IMR-90 (cell line): ENCODE results near the gene RND3. TPM values are rescaled to one million over a fixed set of nuclear protein-coding genes. Genes with fewer than 3 reads are reported as not detected.

Experiments used
- ATAC-seq: fragments of 200-7000 bp; cut with Tn5 transposase; 2 replicates; pipeline ENCODE4 v1.9.1; 2020; ENCODE audit warnings: low read depth, mild to moderate bottlenecking, moderate library complexity
- BruUV-seq: library from RNA; stranded (reverse); fragments of 400-500 nt; replicated peaks from 2 replicates; lab custom pipeline; 2021; lab: Mats Ljungman, UMichigan
- CTCF ChIA-PET: fragments of 300-600 bp; formaldehyde crosslinking; extraction: SDS; loops from one replicate; lab custom pipeline; 2021; ENCODE audit warnings: antibody characterized with exemption; lab: Yijun Ruan, JAX
- POLR2A ChIA-PET: fragments of 300-600 bp; sonication (Branson Sonifier 250); formaldehyde crosslinking; loops from one replicate; lab custom pipeline; 2022; ENCODE audit warnings: antibody characterized with exemption; ENCODE audit not compliant: unreplicated experiment; lab: Charles Lee
- DNase-seq: peaks from one replicate; pipeline ENCODE4 v3.0.0; 2013
- H2AFZ ChIP-seq: replicated peaks from 2 replicates; pipeline ENCODE3; 2013; ENCODE audit warnings: low read length, mild to moderate bottlenecking; ENCODE audit not compliant: poor library complexity
- H2AK5ac ChIP-seq: 2 replicates; pipeline ENCODE4 v1.6.1; 2013; ENCODE audit warnings: low read depth, low read length, inconsistent platforms
- H2AK9ac ChIP-seq: replicated peaks from 2 replicates; pipeline ENCODE3; 2013; ENCODE audit warnings: mild to moderate bottlenecking, low read depth, low read length, moderate library complexity; ENCODE audit not compliant: poor library complexity
- H2BK120ac ChIP-seq: 2 replicates; pipeline ENCODE4 v1.6.1; 2013; ENCODE audit warnings: low read depth, low read length, inconsistent platforms
- H2BK15ac ChIP-seq: 3 replicates; pipeline ENCODE4 v1.6.1; 2013; ENCODE audit warnings: low read depth, low read length, inconsistent platforms
- H2BK20ac ChIP-seq: 2 replicates; pipeline ENCODE4 v1.6.1; 2013; ENCODE audit warnings: low read depth, mild to moderate bottlenecking, inconsistent platforms, low read length, moderate library complexity
- H2BK5ac ChIP-seq: 2 replicates; pipeline ENCODE4 v1.6.1; 2013; ENCODE audit warnings: mild to moderate bottlenecking, low read depth, low read length, inconsistent platforms; ENCODE audit not compliant: poor library complexity, severe bottlenecking
- H3K14ac ChIP-seq: replicated peaks from 2 replicates; pipeline ENCODE4 v1.6.1; 2013; ENCODE audit warnings: low read depth, low read length, inconsistent platforms
- H3K18ac ChIP-seq: 2 replicates; pipeline ENCODE4 v1.6.1; 2013; ENCODE audit warnings: low read depth, low read length, control low read depth
- H3K23ac ChIP-seq: 2 replicates; pipeline ENCODE4 v1.6.1; 2013; ENCODE audit warnings: low read depth, low read length, inconsistent platforms
- H3K27ac ChIP-seq: 2 replicates; pipeline ENCODE4 v1.5.1; 2013; ENCODE audit warnings: mild to moderate bottlenecking, control low read depth, low read length; ENCODE audit not compliant: insufficient read depth
- H3K27me3 ChIP-seq: 2 replicates; pipeline ENCODE4 v1.6.1; 2013; ENCODE audit warnings: low read length; ENCODE audit not compliant: control insufficient read depth, insufficient read depth
- H3K36me3 ChIP-seq: 2 replicates; pipeline ENCODE4 v1.6.1; 2013; ENCODE audit warnings: low read length, mixed read lengths; ENCODE audit not compliant: control insufficient read depth, insufficient read depth
- H3K4ac ChIP-seq: 2 replicates; pipeline ENCODE4 v1.6.1; 2013; ENCODE audit warnings: low read depth, low read length, inconsistent platforms
- H3K4me1 ChIP-seq: 2 replicates; pipeline ENCODE4 v1.6.1; 2013; ENCODE audit warnings: low read length, mixed read lengths; ENCODE audit not compliant: control insufficient read depth, insufficient read depth
- H3K4me2 ChIP-seq: 2 replicates; pipeline ENCODE4 v1.6.1; 2013; ENCODE audit warnings: low read depth, mild to moderate bottlenecking, control low read depth, low read length, moderate library complexity
- H3K4me3 ChIP-seq: 2 replicates; pipeline ENCODE4 v1.5.1; 2013; ENCODE audit warnings: low read depth, mild to moderate bottlenecking, control low read depth, low read length, moderate library complexity; ENCODE audit not compliant: insufficient read depth
- H3K56ac ChIP-seq: 2 replicates; pipeline ENCODE4 v1.6.1; 2013; ENCODE audit warnings: low read length, inconsistent platforms; ENCODE audit not compliant: insufficient read depth; ENCODE audit errors: extremely low read depth
- H3K79me1 ChIP-seq, 2 experiments: 2 replicates each; pipeline ENCODE4 v1.6.1; 2013; ENCODE audit warnings: low read length in 2 of 2, inconsistent platforms in 1 of 2, low read depth in 1 of 2
- H3K9ac ChIP-seq: 2 replicates; pipeline ENCODE4 v1.6.1; 2013; ENCODE audit warnings: low read depth, low read length, control low read depth
- H3K9me1 ChIP-seq: 2 replicates; pipeline ENCODE4 v1.6.1; 2013; ENCODE audit warnings: low read length, inconsistent platforms; ENCODE audit not compliant: insufficient read depth
- H3K9me3 ChIP-seq: 2 replicates; pipeline ENCODE4 v1.6.1; 2013; ENCODE audit warnings: low read length; ENCODE audit not compliant: control insufficient read depth, insufficient read depth
- H4K20me1 ChIP-seq: 2 replicates; pipeline ENCODE4 v1.6.1; 2013; ENCODE audit warnings: low read length, inconsistent platforms; ENCODE audit not compliant: insufficient read depth
- H4K5ac ChIP-seq: 2 replicates; pipeline ENCODE4 v1.6.1; 2013; ENCODE audit warnings: mild to moderate bottlenecking, low read depth, low read length, control low read depth
- H4K8ac ChIP-seq, 2 experiments: 2 replicates each; pipeline ENCODE4 v1.6.1; 2013; ENCODE audit warnings: low read depth in 2 of 2, low read length in 2 of 2, control low read depth in 1 of 2, inconsistent platforms in 1 of 2
- H4K91ac ChIP-seq: 2 replicates; pipeline ENCODE4 v1.6.1; 2013; ENCODE audit warnings: low read depth, low read length, inconsistent platforms; ENCODE audit not compliant: insufficient read depth
- POLR2A ChIP-seq: IDR thresholded peaks from 2 replicates; pipeline ENCODE4 v1.6.1; 2012; ENCODE audit warnings: mild to moderate bottlenecking, low read depth, low read length
- WGBS, 2 experiments: methylation state at CpG; one replicate each; pipeline versions ENCODE4 v1.1.5 to v1.1.7; 2013; ENCODE audit warnings: missing lambda C conversion rate in 2 of 2; ENCODE audit not compliant: insufficient read length in 1 of 2; ENCODE audit errors: extremely low coverage in 2 of 2; 5-methylcytosine and 5-hydroxymethylcytosine counted together
- dilution Hi-C: fragments of 300-500 bp; cut with HindIII; formaldehyde crosslinking; loops from one replicate; pipeline ENCODE4 v1.14.3; 2018; ENCODE audit warnings: low sequenced_read_pairs; ENCODE audit not compliant: unreplicated experiment
- in situ Hi-C: fragments of 300-500 bp; cut with MboI; formaldehyde crosslinking; loops from 3 replicates; pipeline ENCODE4 v1.14.3; 2019; ENCODE audit warnings: low sequenced_read_pairs, inconsistent platforms, mixed read lengths
- intact Hi-C: fragments of 100-400 bp; cut with micrococcal nuclease; formaldehyde crosslinking; loops from 2 replicates; pipeline ENCODE4 v1.10.0; 2022
- polyA plus RNA-seq, 3 experiments: library from polyadenylated mRNA; depleted of rRNA; stranded (reverse); fragments of >200 nt; gene quantifications; 2 replicates each; pipeline ENCODE4 v1.2.3, GENCODE V29; 2012; ENCODE audit warnings: low replicate concordance in 1 of 3
- total RNA-seq: library from RNA; depleted of rRNA; stranded (reverse); fragments of >200 nt; gene quantifications from 2 replicates; pipeline ENCODE4 v1.2.3, GENCODE V29; 2012
- TF ChIP-seq, protein P1 (sequence below): fragments of 150-350 bp; IDR thresholded peaks from 2 replicates; pipeline ENCODE4 v1.6.1; 2016; ENCODE audit warnings: low read depth, mild to moderate bottlenecking, low read length, moderate library complexity, borderline replicate concordance

The RND3 gene
- total and polyA plus RNA-seq, 2 of the 4 experiments (the other 2 are of a cell fraction), result 111 to 449 TPM

- ATAC-seq (no peak), DNase-seq (no peak)
- dilution Hi-C loops (no loop called here), in situ Hi-C loops (loop anchor here (5.0 to 25.0 kb wide), 3 partner anchors 328 to 772 kb away; no protein-coding TSS in a partner anchor), intact Hi-C loops (loop anchor here (5.0 to 10.0 kb wide), 6 partner anchors 183 to 818 kb away; no protein-coding TSS in a partner anchor)
- no CpG with 5 or more reads among the region's 1 CpG for WGBS, 2 experiments
- no peak overlapping the region for H3K23ac ChIP-seq
- ChIA-PET POLR2A (interaction anchor here (0.7 to 0.9 kb wide), 3 partner anchors 127 to 156 kb away, joined by 3 to 4 read pairs (median 3); no protein-coding TSS in a partner anchor), CTCF (interaction anchor here (0.7 to 1.6 kb wide), 2 partner anchors 257 to 870 kb away, joined by 4 read pairs; no protein-coding TSS in a partner anchor)
- H4K5ac ChIP-seq, result no peak overlapping the region
- peaks cover 39% of the 10 kb centered on the region for H4K20me1 ChIP-seq
- no peak overlapping the region for H2BK120ac ChIP-seq
- BruUV-seq, result no TSS peak
- peak overlapping the region; percentile 56; the same call in 1 of the 2 replicates for H3K4ac ChIP-seq
- H2BK5ac ChIP-seq, result no peak overlapping the region
- H3K4me1 ChIP-seq, result peaks cover 2% of the 10 kb centered on the region
- no peak overlapping the region for H2AK9ac ChIP-seq
- no peak for TF ChIP-seq POLR2A
- TF ChIP-seq, protein P1, sequence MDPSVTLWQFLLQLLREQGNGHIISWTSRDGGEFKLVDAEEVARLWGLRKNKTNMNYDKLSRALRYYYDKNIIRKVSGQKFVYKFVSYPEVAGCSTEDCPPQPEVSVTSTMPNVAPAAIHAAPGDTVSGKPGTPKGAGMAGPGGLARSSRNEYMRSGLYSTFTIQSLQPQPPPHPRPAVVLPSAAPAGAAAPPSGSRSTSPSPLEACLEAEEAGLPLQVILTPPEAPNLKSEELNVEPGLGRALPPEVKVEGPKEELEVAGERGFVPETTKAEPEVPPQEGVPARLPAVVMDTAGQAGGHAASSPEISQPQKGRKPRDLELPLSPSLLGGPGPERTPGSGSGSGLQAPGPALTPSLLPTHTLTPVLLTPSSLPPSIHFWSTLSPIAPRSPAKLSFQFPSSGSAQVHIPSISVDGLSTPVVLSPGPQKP, result no peak
- no peaks in the 10 kb centered on the region for H3K27me3 ChIP-seq
- H3K36me3 ChIP-seq, result peaks cover 21% of the 10 kb centered on the region
- peak overlapping the region; percentile 22; the same call in 1 of the 2 replicates for H3K27ac ChIP-seq
- H2AK5ac ChIP-seq, result no peak overlapping the region; the same call in 1 of the 2 replicates
- H3K4me3 ChIP-seq, result no peak overlapping the region
- H3K9ac ChIP-seq, result no peak overlapping the region
- no peak overlapping the region for H3K14ac ChIP-seq
- H3K79me1 ChIP-seq, result peaks cover 5 to 20% of the 10 kb centered on the region in 2 experiments; a peak in 3 of 4 replicates
- H3K56ac ChIP-seq, result no peak overlapping the region
- H3K9me3 ChIP-seq, result no peaks in the 10 kb centered on the region
- H2BK15ac ChIP-seq, result no peak overlapping the region
- H2BK20ac ChIP-seq, result no peak overlapping the region; the same call in 1 of the 2 replicates
- H2AFZ ChIP-seq, result no peak overlapping the region
- no peak overlapping the region for H4K91ac ChIP-seq
- peaks cover 11% of the 10 kb centered on the region for H3K9me1 ChIP-seq
- H4K8ac ChIP-seq, result no peak overlapping the region
- no peak overlapping the region for H3K18ac ChIP-seq
- no peak overlapping the region for H3K4me2 ChIP-seq
Measured at GRCh38 chr2:150464986-150465385, 22.5 kb downstream of the RND3 start.
